ENCODE data around the gene ZNF593OS. TPM values are rescaled to one million over a fixed set of nuclear protein-coding genes. Genes with fewer than 3 reads are reported as not detected.

The ZNF593OS gene
- total RNA-seq, 2 donors from 2014 or later = not detected

DNA sequence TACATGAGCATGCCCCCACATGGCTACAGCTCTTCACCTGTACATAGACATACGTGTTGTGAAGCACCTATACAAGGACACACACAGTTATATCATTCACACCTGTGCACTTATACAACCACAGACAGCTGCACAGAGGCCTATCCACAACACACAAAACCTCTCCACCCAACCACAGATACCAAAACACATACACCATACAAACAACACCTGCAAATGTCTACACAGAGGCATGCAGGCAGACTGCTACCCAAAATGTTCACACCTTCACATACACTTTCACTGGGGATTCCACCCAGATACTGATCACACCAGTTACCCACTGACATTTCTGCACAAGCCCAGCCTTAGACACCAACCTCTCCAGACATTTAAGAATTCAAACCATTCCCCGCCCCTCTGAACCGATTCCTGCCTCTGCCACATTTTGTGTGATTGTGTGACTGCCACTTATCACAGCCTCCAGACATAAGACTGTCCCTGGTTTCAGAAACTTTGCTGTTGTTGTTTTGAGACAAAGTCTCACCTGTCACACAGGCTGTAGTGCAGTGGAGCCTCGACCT lies 4.8 kb downstream of the ZNF593OS start:
- no peak overlapping the region for H3K9ac ChIP-seq (ENCODE audit: low read depth in 2 of 2, low read length in 2 of 2)
- no peak overlapping the region for H3K27ac ChIP-seq
- DNase-seq = no peak
- TF ChIP-seq, protein P1, sequence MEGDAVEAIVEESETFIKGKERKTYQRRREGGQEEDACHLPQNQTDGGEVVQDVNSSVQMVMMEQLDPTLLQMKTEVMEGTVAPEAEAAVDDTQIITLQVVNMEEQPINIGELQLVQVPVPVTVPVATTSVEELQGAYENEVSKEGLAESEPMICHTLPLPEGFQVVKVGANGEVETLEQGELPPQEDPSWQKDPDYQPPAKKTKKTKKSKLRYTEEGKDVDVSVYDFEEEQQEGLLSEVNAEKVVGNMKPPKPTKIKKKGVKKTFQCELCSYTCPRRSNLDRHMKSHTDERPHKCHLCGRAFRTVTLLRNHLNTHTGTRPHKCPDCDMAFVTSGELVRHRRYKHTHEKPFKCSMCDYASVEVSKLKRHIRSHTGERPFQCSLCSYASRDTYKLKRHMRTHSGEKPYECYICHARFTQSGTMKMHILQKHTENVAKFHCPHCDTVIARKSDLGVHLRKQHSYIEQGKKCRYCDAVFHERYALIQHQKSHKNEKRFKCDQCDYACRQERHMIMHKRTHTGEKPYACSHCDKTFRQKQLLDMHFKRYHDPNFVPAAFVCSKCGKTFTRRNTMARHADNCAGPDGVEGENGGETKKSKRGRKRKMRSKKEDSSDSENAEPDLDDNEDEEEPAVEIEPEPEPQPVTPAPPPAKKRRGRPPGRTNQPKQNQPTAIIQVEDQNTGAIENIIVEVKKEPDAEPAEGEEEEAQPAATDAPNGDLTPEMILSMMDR (IDR thresholded peaks at IDR 0.05) = no peak
- H3K36me3 ChIP-seq = no peaks in the 10 kb centered on the region
- H3K9me3 ChIP-seq = no peaks in the 10 kb centered on the region
- no peak overlapping the region for H3K4me3 ChIP-seq
- H3K27me3 ChIP-seq = no peaks in the 10 kb centered on the region
- H3K4me1 ChIP-seq = peaks cover 6% of the 10 kb centered on the region
- intact Hi-C loops (cut with DNase I) = loop anchor here (5.0 to 10.0 kb wide), 2 partner anchors 66 to 158 kb away; partner anchors contain the start of gene CEP85

DNA sequence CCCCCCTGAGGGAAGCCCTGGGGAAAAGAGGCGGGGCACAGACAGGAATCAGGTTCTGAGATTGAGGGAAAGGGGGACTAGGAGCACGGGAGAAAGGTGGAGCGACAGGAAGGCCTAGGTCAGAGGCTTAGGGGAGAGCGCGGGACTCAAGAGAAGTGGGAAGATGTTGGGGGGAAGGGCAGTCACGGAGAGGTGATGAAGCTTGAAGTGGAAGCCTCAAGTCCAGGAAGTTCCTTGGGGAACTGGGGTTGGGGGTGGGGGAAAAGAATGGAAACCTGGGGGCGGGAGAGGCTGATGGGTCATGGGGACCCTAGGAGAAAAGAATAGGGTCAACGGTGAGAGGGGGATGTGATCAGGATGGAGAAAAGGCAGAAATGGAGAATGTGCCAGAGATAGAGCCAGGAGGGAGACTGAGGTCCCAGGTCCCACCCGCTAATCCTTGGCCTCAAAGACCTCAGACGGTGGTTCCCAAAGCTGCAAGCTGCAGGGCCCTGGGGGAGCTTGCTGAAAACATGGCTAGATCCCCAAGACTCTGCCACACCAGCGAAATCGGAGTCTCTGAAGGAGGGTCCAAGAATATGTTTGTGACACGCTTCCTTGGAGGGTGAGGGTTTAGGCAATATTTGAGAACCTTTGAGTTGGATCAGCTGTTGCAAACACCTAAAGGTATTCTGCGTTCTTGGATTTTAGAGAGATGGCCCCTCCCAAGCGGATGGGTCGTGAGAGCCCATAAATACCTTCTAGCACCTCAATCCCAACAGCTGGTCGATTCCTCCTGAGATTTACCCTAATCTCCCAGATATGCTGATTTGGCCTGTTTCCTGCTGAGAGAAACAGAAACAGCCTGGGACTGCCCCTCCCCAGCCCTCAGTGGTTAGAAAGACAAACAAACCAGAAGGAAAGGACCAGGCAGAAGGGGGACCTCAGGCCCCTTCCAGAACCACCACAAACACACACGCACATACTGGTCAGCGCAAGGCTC lies 6.5 kb downstream of the ZNF593OS start:
- intact Hi-C loops (cut with DNase I) = loop anchor here (5.0 to 10.0 kb wide), 3 partner anchors 58 to 160 kb away; partner anchors contain the start of gene CEP85
- Histone ChIP-seq H3K4me1 (peaks cover 6% of the 10 kb centered on the region), H3K9me3 (no peaks in the 10 kb centered on the region), H3K9ac (ENCODE audit: low read depth in 2 of 2, low read length in 2 of 2) (no peak overlapping the region), H3K36me3 (no peaks in the 10 kb centered on the region), H3K27me3 (no peaks in the 10 kb centered on the region), H3K27ac (no peak overlapping the region), H3K4me3 (no peak overlapping the region)
- TF ChIP-seq, protein P1 (IDR thresholded peaks at IDR 0.05) = no peak
- no peak for DNase-seq

DNA sequence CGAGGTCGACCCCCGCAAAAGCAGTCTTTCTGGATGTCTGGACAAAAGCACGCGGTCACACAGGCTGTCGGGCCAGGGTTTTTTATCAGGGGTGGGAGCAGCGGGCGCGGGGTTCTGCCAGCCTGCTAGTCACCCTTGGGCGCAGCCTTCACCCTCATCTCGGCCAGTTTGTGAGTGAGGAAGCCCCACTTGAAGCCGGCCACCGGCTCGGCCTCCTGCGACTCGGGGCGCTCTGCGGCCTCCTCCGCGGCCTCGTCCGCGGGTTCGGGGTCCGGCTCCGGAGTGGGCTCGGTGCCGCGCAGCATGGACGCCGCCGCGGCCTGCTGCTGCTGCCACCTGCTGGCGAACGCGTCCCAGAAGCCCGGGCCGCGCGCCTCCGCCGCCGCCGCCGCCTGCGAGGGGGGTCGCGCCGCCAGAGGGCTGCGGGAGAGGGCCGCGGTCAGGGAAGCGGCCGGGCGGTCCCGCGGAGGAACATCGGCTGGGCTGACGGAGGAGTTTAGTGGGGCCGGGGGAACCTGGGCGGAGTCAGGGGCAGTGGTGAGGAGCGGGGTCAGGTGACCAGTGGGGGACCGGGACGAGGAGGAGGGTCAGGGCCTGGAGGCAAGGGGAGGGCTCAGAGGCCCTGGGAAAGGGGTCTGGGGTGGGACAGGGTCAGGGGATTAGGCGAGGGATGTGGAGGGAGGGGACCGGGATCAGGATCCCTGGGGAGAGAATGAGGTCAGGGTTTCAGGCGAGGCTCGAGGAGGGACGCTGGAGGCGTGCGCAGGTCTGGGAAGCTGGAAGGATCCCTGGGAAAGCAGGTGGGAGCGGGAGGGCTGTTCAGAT lies 7.4 kb downstream of the ZNF593OS start:
- H3K4me1 ChIP-seq = peaks cover 6% of the 10 kb centered on the region
- peak overlapping the region; percentile 30 for H3K4me3 ChIP-seq
- TF ChIP-seq, protein P1 (IDR thresholded peaks at IDR 0.05) = peak; percentile 33
- DNase-seq = no peak
- H3K9me3 ChIP-seq = no peaks in the 10 kb centered on the region
- H3K36me3 ChIP-seq = no peaks in the 10 kb centered on the region
- H3K27ac ChIP-seq = no peak overlapping the region
- intact Hi-C loops (cut with DNase I) = loop anchor here (5.0 to 10.0 kb wide), 2 partner anchors 57 to 161 kb away; no protein-coding TSS in a partner anchor
- peak overlapping the region in 1 of 2 donors; percentile 76 for H3K9ac ChIP-seq (ENCODE audit: low read depth in 2 of 2, low read length in 2 of 2)
- no peaks in the 10 kb centered on the region for H3K27me3 ChIP-seq

DNA sequence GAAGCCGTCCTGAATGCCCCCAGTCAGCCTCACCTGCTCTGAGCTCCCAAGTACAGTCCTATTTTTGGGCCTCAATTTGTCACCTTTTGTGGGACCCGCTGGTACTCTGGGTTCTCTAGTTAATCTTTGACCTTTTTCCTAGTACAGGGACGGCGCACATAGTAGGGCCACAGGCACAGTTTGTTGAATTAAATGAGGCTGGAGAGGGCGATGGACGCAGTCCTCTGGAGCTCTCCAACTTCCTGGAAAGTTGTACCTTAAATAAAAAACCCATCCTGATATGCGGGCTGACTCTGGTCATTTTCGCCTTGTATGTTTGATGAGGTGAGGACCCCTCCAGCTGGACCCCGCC lies 8.0 kb downstream of the ZNF593OS start:
- no peaks in the 10 kb centered on the region for H3K27me3 ChIP-seq
- intact Hi-C loops (cut with DNase I) = loop anchor here (5.0 to 10.0 kb wide), 2 partner anchors 56 to 161 kb away; no protein-coding TSS in a partner anchor
- peak overlapping the region; percentile 30 for H3K4me3 ChIP-seq
- H3K4me1 ChIP-seq = peaks cover 6% of the 10 kb centered on the region
- no peaks in the 10 kb centered on the region for H3K9me3 ChIP-seq
- H3K9ac ChIP-seq (ENCODE audit: low read depth in 2 of 2, low read length in 2 of 2) = no peak overlapping the region
- no peaks in the 10 kb centered on the region for H3K36me3 ChIP-seq
- no peak for DNase-seq
- H3K27ac ChIP-seq = no peak overlapping the region
- TF ChIP-seq, protein P1 (IDR thresholded peaks at IDR 0.05) = no peak

DNA sequence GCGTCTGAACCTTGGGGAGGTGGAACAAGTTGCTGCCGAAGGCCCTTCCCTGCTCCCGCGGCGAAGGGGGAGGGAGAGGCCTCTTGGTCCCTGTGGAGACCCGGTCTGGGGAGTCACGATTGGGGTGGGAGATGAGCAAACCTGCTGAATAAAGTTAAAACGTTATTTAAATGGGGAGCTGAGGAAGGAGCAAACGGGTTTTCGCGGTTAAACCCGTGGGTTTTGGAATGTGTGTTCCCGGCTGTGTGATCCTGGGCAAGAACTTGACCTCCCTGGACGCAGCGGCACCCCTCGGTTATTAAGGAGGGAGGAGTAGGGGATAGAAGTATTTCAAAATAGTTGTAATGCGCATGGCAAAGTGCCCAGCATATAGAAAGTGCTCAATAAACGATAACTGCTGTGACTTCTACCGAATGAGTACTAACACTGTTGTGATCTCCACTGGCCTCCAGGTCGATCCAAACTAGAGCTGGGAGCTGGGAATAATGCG lies 9.4 kb downstream of the ZNF593OS start:
- Histone ChIP-seq H3K4me3 (peak overlapping the region; percentile 36), H3K4me1 (peaks cover 6% of the 10 kb centered on the region), H3K27me3 (no peaks in the 10 kb centered on the region), H3K36me3 (no peaks in the 10 kb centered on the region), H3K27ac (no peak overlapping the region), H3K9me3 (no peaks in the 10 kb centered on the region), H3K9ac (ENCODE audit: low read depth in 2 of 2, low read length in 2 of 2) (no peak overlapping the region)
- intact Hi-C loops (cut with DNase I) = loop anchor here (5.0 to 10.0 kb wide), 2 partner anchors 55 to 163 kb away; no protein-coding TSS in a partner anchor
- TF ChIP-seq, protein P1 (IDR thresholded peaks at IDR 0.05) = no peak
- DNase-seq = no peak

All from colonic mucosa (tissue), 4 donors.